GM12878 (cell line): ENCODE measurements around the gene HPD. TPM values are rescaled to one million over a fixed set of nuclear protein-coding genes. Genes with fewer than 3 reads are reported as not detected.

ENCODE experiments used
- ATAC-seq: fragments of 200-7000 bp; cut with Tn5 transposase; 3 replicates; pipeline ENCODE4 v1.9.1; 2020; ENCODE audit warnings: mild to moderate bottlenecking, moderate library complexity
- BruUV-seq: library from RNA; stranded (reverse); fragments of 400-500 nt; replicated peaks from 2 replicates; lab custom pipeline; 2021; lab: Mats Ljungman, UMichigan
- CTCF ChIA-PET: fragments of 300-600 bp; sonication (Branson Sonifier 250); formaldehyde crosslinking; extraction: SDS; loops from one replicate; lab custom pipeline; 2021; ENCODE audit warnings: inconsistent platforms; lab: Yijun Ruan, JAX
- POLR2A ChIA-PET: fragments of 350-600 bp; formaldehyde crosslinking; extraction: SDS; loops from one replicate; lab custom pipeline; 2021; ENCODE audit warnings: inconsistent platforms; lab: Charles Lee
- RAD21 ChIA-PET: fragments of 300-600 bp; sonication (Branson Sonifier 250); formaldehyde crosslinking; loops from one replicate; lab custom pipeline; 2023; ENCODE audit warnings: antibody characterized with exemption; ENCODE audit not compliant: unreplicated experiment; lab: Charles Lee
- SMC1A ChIA-PET: fragments of 300-600 bp; sonication (Branson Sonifier 250); formaldehyde crosslinking; loops from one replicate; lab custom pipeline; 2023; ENCODE audit not compliant: unreplicated experiment, uncharacterized antibody; lab: Charles Lee
- DNase-seq: peaks from one replicate; pipeline ENCODE4 v3.0.0-alpha.2; 2011; ENCODE audit warnings: low read depth, low spot score
- FAIRE-seq: peaks from 3 replicates; lab custom pipeline; 2011; peaks lifted over from hg19 to GRCh38; lab: Jason Lieb, UNC
- H2AFZ ChIP-seq: 2 replicates; pipeline ENCODE4 v1.6.0; 2011; ENCODE audit warnings: low read depth, low read length, control low read depth; ENCODE audit not compliant: control insufficient read depth
- H3K27ac ChIP-seq: 2 replicates; pipeline ENCODE4 v1.5.1; 2011; ENCODE audit warnings: control low read depth; ENCODE audit not compliant: control insufficient read depth, insufficient read depth
- H3K27me3 ChIP-seq, 2 experiments: replicated peaks in 1 of 2; 2 replicates each; pipeline versions ENCODE4 v1.6.0 to v1.6.1; 2011; ENCODE audit warnings: low read length in 1 of 2; ENCODE audit not compliant: control insufficient read depth in 2 of 2, insufficient read depth in 2 of 2
- H3K36me3 ChIP-seq, 2 experiments: 2 replicates each; pipeline ENCODE4 v1.5.1; 2011; ENCODE audit warnings: low read length in 1 of 2; ENCODE audit not compliant: control insufficient read depth in 2 of 2, insufficient read depth in 2 of 2
- H3K4me1 ChIP-seq: 2 replicates; pipeline ENCODE4 v1.6.1; 2011; ENCODE audit warnings: mild to moderate bottlenecking, low read length, moderate library complexity, mixed read lengths; ENCODE audit not compliant: control insufficient read depth, insufficient read depth
- H3K4me2 ChIP-seq: 2 replicates; pipeline ENCODE4 v1.6.0; 2011; ENCODE audit warnings: control low read depth; ENCODE audit not compliant: control insufficient read depth, insufficient read depth
- H3K4me3 ChIP-seq: fragments of 200-600 bp; sonication (generic); 2 replicates; pipeline ENCODE4 v1.5.1; 2016
- H3K79me2 ChIP-seq: 2 replicates; pipeline ENCODE4 v1.6.0; 2011; ENCODE audit warnings: low read length; ENCODE audit not compliant: control insufficient read depth, insufficient read depth
- H3K9ac ChIP-seq: 2 replicates; pipeline ENCODE4 v1.8.0; 2011; ENCODE audit warnings: low read length, control low read depth, mixed read lengths; ENCODE audit not compliant: control insufficient read depth, insufficient read depth
- H3K9me3 ChIP-seq: replicated peaks from 3 replicates; pipeline ENCODE4 v1.5.1; 2011; ENCODE audit warnings: mild to moderate bottlenecking, low read length; ENCODE audit not compliant: control insufficient read depth, insufficient read depth
- H4K20me1 ChIP-seq: 2 replicates; pipeline ENCODE4 v1.6.0; 2011; ENCODE audit not compliant: control insufficient read depth, insufficient read depth
- CEBPB ChIP-seq, 2 experiments: fragments of 150-350 bp in 1 of 2; IDR thresholded peaks; 2 replicates each; pipeline ENCODE4 v1.6.1; 2012 to 2014; ENCODE audit warnings: low read depth in 2 of 2, low read length in 2 of 2, borderline replicate concordance in 1 of 2, inconsistent platforms in 1 of 2
- HCFC1 ChIP-seq: fragments of 150-350 bp; IDR thresholded peaks from 2 replicates; pipeline ENCODE4 v1.6.1; 2014; ENCODE audit warnings: low read length
- MTA2 ChIP-seq: fragments of 450-650 bp; IDR thresholded peaks from 2 replicates; pipeline ENCODE4 v1.6.1; 2016; ENCODE audit warnings: low read depth, mild to moderate bottlenecking, moderate library complexity
- NFXL1 ChIP-seq: fragments of 450-650 bp; IDR thresholded peaks from 2 replicates; pipeline ENCODE4 v1.6.1; 2017; ENCODE audit warnings: antibody characterized with exemption, mild to moderate bottlenecking, borderline replicate concordance
- POLR2AphosphoS5 ChIP-seq: IDR thresholded peaks from 2 replicates; pipeline ENCODE4 v1.6.1; 2011; ENCODE audit warnings: mild to moderate bottlenecking, low read length, inconsistent platforms
- WGBS: methylation state at CpG from one replicate; pipeline ENCODE4 v1.1.6; 2016; ENCODE audit warnings: low lambda C conversion rate; ENCODE audit not compliant: insufficient replicate concordance, insufficient coverage; ENCODE audit errors: missing lambda C conversion rate; 5-methylcytosine and 5-hydroxymethylcytosine counted together
- in situ Hi-C: fragments of 300-500 bp; cut with MboI; formaldehyde crosslinking; loops from 9 replicates; pipeline ENCODE4 v1.14.3; 2018; ENCODE audit warnings: mixed read lengths
- intact Hi-C: fragments of 100-400 bp; cut with micrococcal nuclease; formaldehyde crosslinking; loops from one replicate; pipeline ENCODE4 v1.14.2; 2022; ENCODE audit not compliant: unreplicated experiment
- polyA plus RNA-seq, 11 experiments: library from polyadenylated mRNA; depleted of rRNA in 4 of 11; unstranded in 6 of 11; stranded (reverse) in 5 of 11; fragments of >200 nt; fragmentation: Nextera tagmentation in 4 of 11; fragmentation: Illumina TruSeq in 1 of 11; extraction: Ambion mirVana in 4 of 11; extraction: Trizol in 1 of 11; gene quantifications; 1 replicate in 1 of 11; 2 replicates in 10 of 11; pipeline versions ENCODE4 v1.2.1 to v1.2.3, GENCODE V29; 2011 to 2016; ENCODE audit warnings: inconsistent platforms in 2 of 11, missing spikeins in 2 of 11, low read depth in 1 of 11
- total RNA-seq, 4 experiments: library from RNA; depleted of rRNA in 3 of 4; stranded (reverse); fragments of >200 nt in 3 of 4; fragmentation: Illumina TruSeq in 1 of 4; extraction: Trizol in 1 of 4; gene quantifications; 2 replicates each; pipeline versions ENCODE4 v1.2.1 to v1.2.3, GENCODE V29; 2013 to 2021
- TF ChIP-seq, protein P1 (sequence below): IDR thresholded peaks from 2 replicates; pipeline ENCODE4 v1.6.1; 2012; ENCODE audit warnings: low read length, inconsistent platforms
- TF ChIP-seq, protein P2 (sequence below): fragments of 450-650 bp; IDR thresholded peaks from 2 replicates; pipeline ENCODE4 v1.6.1; 2014; ENCODE audit warnings: mild to moderate bottlenecking

HPD gene
- total and polyA plus RNA-seq, 10 of the 15 experiments (the other 5 are each of a cell fraction or from before 2014, with no cell fraction given), result 0.04 to 0.69 (median 0.28) TPM; not detected in 7

DNA sequence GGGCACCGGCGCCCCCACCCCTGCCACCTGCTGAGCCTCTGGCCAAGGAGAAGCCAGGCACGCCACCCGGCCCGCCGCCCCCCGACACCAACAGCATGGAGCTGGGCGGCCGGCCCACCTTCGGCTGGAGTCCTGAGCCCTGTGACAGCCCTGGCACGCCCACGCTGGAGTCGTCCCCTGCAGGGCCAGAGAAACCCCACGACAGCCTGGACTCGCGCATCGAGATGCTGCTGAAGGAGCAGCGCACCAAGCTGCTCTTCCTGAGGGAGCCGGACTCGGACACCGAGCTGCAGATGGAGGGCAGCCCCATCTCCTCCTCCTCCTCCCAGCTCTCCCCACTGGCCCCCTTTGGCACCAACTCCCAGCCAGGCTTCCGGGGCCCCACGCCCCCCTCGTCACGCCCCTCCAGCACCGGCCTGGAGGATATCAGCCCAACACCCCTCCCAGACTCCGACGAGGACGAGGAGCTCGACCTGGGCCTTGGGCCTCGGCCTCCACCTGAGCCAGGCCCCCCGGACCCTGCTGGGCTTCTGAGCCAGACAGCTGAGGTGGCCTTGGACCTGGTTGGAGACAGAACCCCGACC, 48.3 kb downstream of the HPD start:
- POLR2A ChIA-PET, result interaction anchor here (0.6 to 2.5 kb wide), 7 partner anchors 8 to 181 kb away, joined by 3 to 48 read pairs (median 5); partner anchors contain the start of gene RHOF
- peaks cover 6 to 20% of the 10 kb centered on the region in 2 experiments; a peak in 3 of 4 replicates for H3K36me3 ChIP-seq
- ATAC-seq (no peak), DNase-seq (no peak), FAIRE-seq (no peak)
- H3K4me1 ChIP-seq, result peaks cover 23% of the 10 kb centered on the region
- BruUV-seq, result no TSS peak
- TF ChIP-seq POLR2AphosphoS5 (no peak), CEBPB (IDR thresholded peaks at IDR 0.05; ENCODE audit: borderline replicate concordance in 1 of 2, low read depth in 2 of 2, low read length in 2 of 2) (no peak), HCFC1 (no peak), NFXL1 (no peak), MTA2 (no peak)
- TF ChIP-seq, protein P1, sequence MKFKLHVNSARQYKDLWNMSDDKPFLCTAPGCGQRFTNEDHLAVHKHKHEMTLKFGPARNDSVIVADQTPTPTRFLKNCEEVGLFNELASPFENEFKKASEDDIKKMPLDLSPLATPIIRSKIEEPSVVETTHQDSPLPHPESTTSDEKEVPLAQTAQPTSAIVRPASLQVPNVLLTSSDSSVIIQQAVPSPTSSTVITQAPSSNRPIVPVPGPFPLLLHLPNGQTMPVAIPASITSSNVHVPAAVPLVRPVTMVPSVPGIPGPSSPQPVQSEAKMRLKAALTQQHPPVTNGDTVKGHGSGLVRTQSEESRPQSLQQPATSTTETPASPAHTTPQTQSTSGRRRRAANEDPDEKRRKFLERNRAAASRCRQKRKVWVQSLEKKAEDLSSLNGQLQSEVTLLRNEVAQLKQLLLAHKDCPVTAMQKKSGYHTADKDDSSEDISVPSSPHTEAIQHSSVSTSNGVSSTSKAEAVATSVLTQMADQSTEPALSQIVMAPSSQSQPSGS, result no peak
- TF ChIP-seq, protein P2, sequence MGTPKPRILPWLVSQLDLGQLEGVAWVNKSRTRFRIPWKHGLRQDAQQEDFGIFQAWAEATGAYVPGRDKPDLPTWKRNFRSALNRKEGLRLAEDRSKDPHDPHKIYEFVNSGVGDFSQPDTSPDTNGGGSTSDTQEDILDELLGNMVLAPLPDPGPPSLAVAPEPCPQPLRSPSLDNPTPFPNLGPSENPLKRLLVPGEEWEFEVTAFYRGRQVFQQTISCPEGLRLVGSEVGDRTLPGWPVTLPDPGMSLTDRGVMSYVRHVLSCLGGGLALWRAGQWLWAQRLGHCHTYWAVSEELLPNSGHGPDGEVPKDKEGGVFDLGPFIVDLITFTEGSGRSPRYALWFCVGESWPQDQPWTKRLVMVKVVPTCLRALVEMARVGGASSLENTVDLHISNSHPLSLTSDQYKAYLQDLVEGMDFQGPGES, result no peak
- RAD21 ChIA-PET, result interaction anchor here (1.2 to 13.1 kb wide), 5 partner anchors 8 to 78 kb away, joined by 3 to 395 read pairs (median 14); partner anchors contain the start of genes PSMD9 and RHOF
- no peak overlapping the region for H2AFZ ChIP-seq
- intact Hi-C loops, result no loop called here
- H3K27me3 ChIP-seq, result no peaks in the 10 kb centered on the region
- H4K20me1 ChIP-seq, result peaks cover 9% of the 10 kb centered on the region
- in situ Hi-C loops, result no loop called here
- CTCF ChIA-PET, result interaction anchor here (1.0 to 13.6 kb wide), 11 partner anchors 13 to 83 kb away, joined by 3 to 565 read pairs (median 11); partner anchors contain the start of genes PSMD9 and RHOF
- SMC1A ChIA-PET, result interaction anchor here (1.3 to 12.2 kb wide), 6 partner anchors 8 to 124 kb away, joined by 3 to 226 read pairs (median 8); partner anchors contain the start of genes PSMD9 and RHOF
- no peak overlapping the region for H3K4me2 ChIP-seq
- H3K4me3 ChIP-seq, result 0 out of 2 replicates have a peak overlapping the region, but pooled peaks have one; percentile 82
- H3K27ac ChIP-seq, result no peak overlapping the region
- H3K79me2 ChIP-seq, result peaks cover 54% of the 10 kb centered on the region
- H3K9ac ChIP-seq, result no peak overlapping the region
- 94% methylated on average over 31 of the region's 33 CpGs for WGBS
- no peaks in the 10 kb centered on the region for H3K9me3 ChIP-seq
